OCI-LY1 (cell line): ENCODE measurements around the gene HNRNPLL.

Source experiments
- CTCF ChIP-seq: fragments of 200-600 bp; sonication (generic), shearing (Covaris generic); IDR thresholded peaks from 2 replicates; pipeline ENCODE4 v1.5.1; 2017; ENCODE audit warnings: mild to moderate bottlenecking, antibody characterized with exemption, low read length, moderate library complexity, mixed read lengths
- EZH2 ChIP-seq: fragments of 200-600 bp; sonication (generic), shearing (Covaris generic); IDR thresholded peaks from 2 replicates; pipeline ENCODE4 v1.8.0; 2017; ENCODE audit warnings: borderline replicate concordance, mixed run types, mild to moderate bottlenecking, antibody characterized with exemption, low read length, moderate library complexity, mixed read lengths

- TF ChIP-seq CTCF: no peak
- no peak for TF ChIP-seq EZH2
These were observed 62.0 kb downstream of the HNRNPLL start for GRCh38 chr2:38540580-38541286.
